Subcutaneous abdominal adipose tissue (tissue), 5 donors: ENCODE data around the gene LAIR1.
"Not testable (repeated sequence)": the region's sequence is repeated elsewhere in the genome, so short reads cannot be mapped to it uniquely, and the experiment has no call there.

Source experiments
- H3K27ac ChIP-seq: one replicate; pipeline ENCODE4 v1.7.0; 2013; ENCODE audit warnings: low read depth, mild to moderate bottlenecking, inconsistent platforms, low read length, moderate library complexity
- H3K27me3 ChIP-seq, 5 donors: one replicate each; pipeline ENCODE4 v1.7.0; 2013; ENCODE audit warnings: low read length in 5 of 5, inconsistent platforms in 1 of 5; ENCODE audit not compliant: control insufficient read depth in 5 of 5, insufficient read depth in 4 of 5
- H3K36me3 ChIP-seq, 5 donors: one replicate each; pipeline ENCODE4 v1.7.0; 2013; ENCODE audit warnings: low read length in 5 of 5; ENCODE audit not compliant: control insufficient read depth in 5 of 5, insufficient read depth in 5 of 5
- H3K4me1 ChIP-seq, 5 donors: one replicate each; pipeline ENCODE4 v1.7.0; 2013; ENCODE audit warnings: low read length in 5 of 5, mild to moderate bottlenecking in 3 of 5, moderate library complexity in 1 of 5; ENCODE audit not compliant: control insufficient read depth in 5 of 5, insufficient read depth in 5 of 5
- H3K4me3 ChIP-seq, 5 donors: one replicate each; pipeline ENCODE4 v1.7.0; 2013; ENCODE audit warnings: low read length in 5 of 5, low read depth in 1 of 5
- H3K9ac ChIP-seq, 5 donors: one replicate each; pipeline ENCODE4 v1.7.0; 2013; ENCODE audit warnings: low read length in 5 of 5, mild to moderate bottlenecking in 4 of 5, moderate library complexity in 3 of 5
- H3K9me3 ChIP-seq, 5 donors: one replicate each; pipeline ENCODE4 v1.7.0; 2013; ENCODE audit warnings: low read length in 5 of 5; ENCODE audit not compliant: control insufficient read depth in 5 of 5
- donor health status: healthy.
- donor health status: healthy.
- donor health status: healthy.
- donor health status: healthy.
- donor health status: healthy.

Gene LAIR1

DNA sequence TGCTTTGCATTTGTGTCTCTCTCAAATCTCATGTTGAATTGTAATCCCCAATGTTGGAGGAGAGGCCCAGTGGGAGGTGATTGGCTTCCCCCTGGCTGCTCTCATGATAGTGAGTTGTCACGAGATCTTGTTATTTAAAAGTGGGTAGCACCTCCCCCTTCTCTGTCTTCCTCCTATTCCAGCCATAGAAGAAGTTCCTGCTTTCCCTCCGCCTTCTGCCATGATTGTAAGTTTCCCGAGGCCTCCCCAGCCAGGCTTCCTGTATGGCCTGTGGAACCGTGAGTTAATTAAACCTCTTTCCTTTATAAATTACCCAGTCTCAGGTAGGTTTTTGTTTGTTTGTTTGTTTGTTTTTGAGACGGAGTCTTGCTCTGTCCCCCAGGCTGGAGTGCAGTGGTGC lies 29.6 kb downstream of the LAIR1 start:
- Histone ChIP-seq H3K9ac (no peak overlapping the region), H3K27ac (no peak overlapping the region), H3K4me3 (no peak overlapping the region), H3K4me1 (peaks cover 0 to 11% (median 0%) of the 10 kb centered on the region in 5 donors), H3K36me3 (no peaks in the 10 kb centered on the region), H3K9me3 (no peaks in the 10 kb centered on the region), H3K27me3 (peaks cover 0 to 8% (median 6%) of the 10 kb centered on the region in 5 donors)

GRCh38 chr19:54333586-54334298 lies 31.0 kb downstream of the LAIR1 start:
- peaks cover 0 to 7% (median 6%) of the 10 kb centered on the region in 5 donors for H3K27me3 ChIP-seq
- H3K9ac ChIP-seq, result no peak overlapping the region
- H3K4me3 ChIP-seq, result no peak overlapping the region
- H3K4me1 ChIP-seq, result no peaks in the 10 kb centered on the region
- no peaks in the 10 kb centered on the region for H3K36me3 ChIP-seq
- no peaks in the 10 kb centered on the region for H3K9me3 ChIP-seq
- no peak overlapping the region for H3K27ac ChIP-seq

DNA sequence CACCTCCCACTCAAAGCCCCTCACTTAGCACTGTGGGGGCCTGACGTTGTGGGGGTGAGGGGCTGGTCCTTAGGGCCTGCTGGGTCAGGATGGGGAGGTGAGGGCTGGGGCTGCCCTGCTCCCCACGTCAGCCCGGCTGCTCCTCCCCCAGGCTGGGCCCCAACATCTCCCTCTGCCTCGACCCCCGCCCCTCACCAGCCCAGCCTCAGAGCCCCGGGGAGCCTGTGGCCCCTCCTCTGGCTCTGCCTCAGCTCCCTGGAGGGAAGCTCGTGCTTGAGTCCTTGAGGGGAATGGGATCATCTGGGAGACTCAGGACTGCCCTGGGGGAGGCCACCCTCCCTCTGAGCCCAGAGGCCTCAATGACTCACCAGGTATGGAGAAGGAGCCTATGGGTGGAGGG lies 32.6 kb downstream of the LAIR1 start:
- Histone ChIP-seq H3K27me3 (peaks cover 0 to 6% (median 0%) of the 10 kb centered on the region in 5 donors), H3K4me1 (peaks cover 0 to 5% (median 4%) of the 10 kb centered on the region in 5 donors), H3K27ac (no peak overlapping the region), H3K4me3 (no peak overlapping the region), H3K36me3 (no peaks in the 10 kb centered on the region), H3K9me3 (no peaks in the 10 kb centered on the region), H3K9ac (no peak overlapping the region)

DNA sequence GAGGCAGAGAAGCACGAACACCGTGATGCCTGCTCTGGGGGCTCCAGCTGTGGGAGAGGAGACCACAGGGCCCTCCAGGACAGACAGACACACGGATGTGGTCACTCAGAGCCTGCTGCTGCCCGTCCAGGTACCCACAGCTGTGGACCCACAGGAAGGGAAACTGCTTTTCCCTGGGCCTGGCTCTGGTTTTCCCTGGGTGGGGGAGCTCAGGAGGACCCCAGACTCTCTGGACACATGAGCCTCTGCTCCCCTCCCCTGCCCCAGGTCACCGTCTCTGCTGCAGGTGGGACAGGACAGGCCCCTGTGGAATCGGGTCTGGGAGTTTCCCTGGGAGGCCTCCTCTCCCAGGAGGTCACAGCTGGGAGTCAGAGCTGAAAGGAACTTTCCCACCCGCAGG lies 33.1 kb downstream of the LAIR1 start:
- Histone ChIP-seq H3K9me3 (no peaks in the 10 kb centered on the region), H3K4me1 (peaks cover 0 to 9% (median 8%) of the 10 kb centered on the region in 5 donors), H3K9ac (no peak overlapping the region), H3K4me3 (no peak overlapping the region), H3K27ac (no peak overlapping the region), H3K36me3 (no peaks in the 10 kb centered on the region), H3K27me3 (peaks cover 0 to 6% (median 0%) of the 10 kb centered on the region in 5 donors)

- Histone ChIP-seq H3K4me3 (no peak overlapping the region), H3K9ac (no peak overlapping the region), H3K27me3 (peaks cover 0 to 6% (median 0%) of the 10 kb centered on the region in 5 donors), H3K9me3 (no peaks in the 10 kb centered on the region), H3K4me1 (peaks cover 0 to 23% (median 20%) of the 10 kb centered on the region in 5 donors), H3K36me3 (no peaks in the 10 kb centered on the region), H3K27ac (no peak overlapping the region)
Measured at GRCh38 chr19:54329476-54330165, 35.1 kb downstream of the LAIR1 start.

GRCh38 chr19:54328781-54329180 lies 36.0 kb downstream of the LAIR1 start:
- H3K27me3 ChIP-seq, H3K9me3 ChIP-seq, H3K9ac ChIP-seq, H3K27ac ChIP-seq, H3K4me3 ChIP-seq, H3K36me3 ChIP-seq: not testable (repeated sequence)
- H3K4me1 ChIP-seq, result peaks cover 0 to 23% (median 20%) of the 10 kb centered on the region in 5 donors

- Histone ChIP-seq H3K36me3 (no peaks in the 10 kb centered on the region), H3K4me1 (peaks cover 0 to 23% (median 20%) of the 10 kb centered on the region in 5 donors), H3K27me3 (no peaks in the 10 kb centered on the region), H3K4me3 (no peak overlapping the region), H3K9ac (no peak overlapping the region), H3K9me3 (no peaks in the 10 kb centered on the region), H3K27ac (no peak overlapping the region)
Measured at GRCh38 chr19:54325631-54326030, 39.1 kb downstream of the LAIR1 start.

DNA sequence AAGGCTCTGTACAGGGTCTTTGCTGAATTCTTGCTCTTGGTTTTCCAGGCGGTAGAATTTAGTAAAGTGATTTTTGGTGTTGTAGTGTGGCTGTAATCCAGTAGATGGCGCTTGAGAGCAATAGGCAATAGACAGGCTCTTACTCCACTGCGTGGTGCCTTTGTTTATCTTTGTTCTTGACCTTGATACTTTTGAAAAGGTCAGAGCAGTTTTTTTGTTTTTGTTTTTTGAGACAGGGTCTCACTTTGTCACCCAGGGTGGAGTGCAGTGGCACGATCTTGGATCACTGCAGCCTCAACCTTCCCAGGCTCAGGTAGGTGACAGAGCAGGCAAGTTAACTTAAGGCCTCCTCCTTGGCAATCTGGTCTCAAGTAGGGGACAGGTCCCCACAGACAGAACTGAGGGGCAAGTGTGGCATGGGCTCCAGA lies 39.5 kb downstream of the LAIR1 start:
- peaks cover 0 to 23% (median 20%) of the 10 kb centered on the region in 5 donors for H3K4me1 ChIP-seq
- no peak overlapping the region for H3K27ac ChIP-seq
- H3K9ac ChIP-seq, result no peak overlapping the region
- no peaks in the 10 kb centered on the region for H3K36me3 ChIP-seq
- no peak overlapping the region for H3K4me3 ChIP-seq
- peaks cover 0 to 2% (median 0%) of the 10 kb centered on the region in 5 donors for H3K27me3 ChIP-seq
- no peaks in the 10 kb centered on the region for H3K9me3 ChIP-seq

DNA sequence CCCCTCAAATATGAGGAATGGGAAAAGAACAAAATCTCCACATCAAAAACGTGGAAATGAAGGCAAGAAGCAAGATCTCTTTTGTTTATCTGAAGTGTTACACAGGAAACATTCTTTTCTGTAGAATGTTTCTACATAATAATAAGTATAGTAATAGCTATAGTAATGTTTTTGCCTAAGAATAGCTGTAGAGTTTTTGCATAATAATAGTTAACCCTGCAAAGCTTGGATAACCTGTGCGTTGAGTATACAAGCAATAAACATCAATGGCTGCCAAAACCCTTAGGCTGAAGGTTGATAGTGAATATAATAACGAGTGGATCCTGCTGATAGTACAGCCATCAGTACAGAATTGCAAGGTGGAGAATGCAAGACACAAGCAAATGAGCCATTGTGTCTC lies 40.7 kb downstream of the LAIR1 start:
- no peak overlapping the region for H3K4me3 ChIP-seq

DNA sequence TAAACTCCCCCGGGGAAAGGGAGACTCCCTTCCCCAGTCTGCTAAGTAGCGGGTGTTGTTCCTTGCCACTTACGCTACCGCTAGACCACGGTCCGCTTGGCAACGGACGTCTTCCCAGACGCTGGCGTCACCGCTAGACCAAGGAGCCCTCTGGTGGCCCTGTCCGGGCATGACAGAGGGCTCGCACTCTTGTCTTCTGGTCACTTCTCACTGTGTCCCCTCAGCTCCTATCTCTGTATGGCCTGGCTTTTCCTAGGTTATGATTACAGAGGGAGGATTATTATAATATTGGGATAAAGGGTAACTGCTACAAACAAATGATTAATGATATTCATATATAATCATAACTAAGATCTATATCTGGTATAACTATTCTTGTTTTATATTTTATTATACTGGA lies 41.8 kb downstream of the LAIR1 start:
- peaks cover 0 to 23% (median 20%) of the 10 kb centered on the region in 5 donors for H3K4me1 ChIP-seq
- H3K27me3 ChIP-seq, H3K9me3 ChIP-seq, H3K36me3 ChIP-seq, H3K27ac ChIP-seq, H3K9ac ChIP-seq, H3K4me3 ChIP-seq: not testable (repeated sequence)

More for the DNA sequence above, 40.7 kb downstream of the LAIR1 start:
- Histone ChIP-seq H3K36me3 (no peaks in the 10 kb centered on the region), H3K4me1 (peaks cover 0 to 23% (median 20%) of the 10 kb centered on the region in 5 donors), H3K9ac (no peak overlapping the region), H3K27ac (no peak overlapping the region), H3K9me3 (no peaks in the 10 kb centered on the region), H3K27me3 (peaks cover 0 to 6% (median 0%) of the 10 kb centered on the region in 5 donors)
